B cell (primary cell): Measurements from ENCODE around the gene KCTD4.

Source experiments
- EZH2 ChIP-seq: IDR thresholded peaks from 2 replicates; pipeline ENCODE4 v1.6.1; 2012; ENCODE audit warnings: borderline replicate concordance, low read depth, mild to moderate bottlenecking, moderate library complexity, low read length; ENCODE audit not compliant: insufficient read depth, poor library complexity, severe bottlenecking
- TF ChIP-seq, protein P1 (sequence below): fragments of 200-600 bp; IDR thresholded peaks from one replicate; pipeline ENCODE4 v1.8.0; 2022; ENCODE audit warnings: antibody characterized with exemption, mild to moderate bottlenecking

DNA sequence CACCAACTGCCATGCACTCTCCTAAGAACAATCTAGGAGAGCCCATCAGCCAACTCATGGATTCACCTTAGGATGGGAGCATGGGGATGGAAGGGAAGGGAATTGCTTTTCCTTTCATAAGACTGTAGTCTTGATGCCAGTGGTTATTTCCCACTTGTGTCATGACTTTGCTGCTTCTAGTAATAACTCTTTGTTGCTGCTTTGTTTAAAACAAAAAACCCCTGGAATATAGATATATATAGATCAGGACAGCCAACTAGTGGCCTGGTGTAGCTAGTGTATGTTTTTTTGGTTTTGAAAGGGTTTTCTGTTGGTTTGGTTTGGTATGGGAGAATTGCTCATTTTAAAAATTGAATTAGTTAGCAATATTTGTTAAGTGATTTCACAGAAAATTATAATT, 39.3 kb upstream of the KCTD4 start:
- TF ChIP-seq, protein P1, sequence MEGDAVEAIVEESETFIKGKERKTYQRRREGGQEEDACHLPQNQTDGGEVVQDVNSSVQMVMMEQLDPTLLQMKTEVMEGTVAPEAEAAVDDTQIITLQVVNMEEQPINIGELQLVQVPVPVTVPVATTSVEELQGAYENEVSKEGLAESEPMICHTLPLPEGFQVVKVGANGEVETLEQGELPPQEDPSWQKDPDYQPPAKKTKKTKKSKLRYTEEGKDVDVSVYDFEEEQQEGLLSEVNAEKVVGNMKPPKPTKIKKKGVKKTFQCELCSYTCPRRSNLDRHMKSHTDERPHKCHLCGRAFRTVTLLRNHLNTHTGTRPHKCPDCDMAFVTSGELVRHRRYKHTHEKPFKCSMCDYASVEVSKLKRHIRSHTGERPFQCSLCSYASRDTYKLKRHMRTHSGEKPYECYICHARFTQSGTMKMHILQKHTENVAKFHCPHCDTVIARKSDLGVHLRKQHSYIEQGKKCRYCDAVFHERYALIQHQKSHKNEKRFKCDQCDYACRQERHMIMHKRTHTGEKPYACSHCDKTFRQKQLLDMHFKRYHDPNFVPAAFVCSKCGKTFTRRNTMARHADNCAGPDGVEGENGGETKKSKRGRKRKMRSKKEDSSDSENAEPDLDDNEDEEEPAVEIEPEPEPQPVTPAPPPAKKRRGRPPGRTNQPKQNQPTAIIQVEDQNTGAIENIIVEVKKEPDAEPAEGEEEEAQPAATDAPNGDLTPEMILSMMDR, result no peak
- no peak for TF ChIP-seq EZH2
